ENCODE measurements around the gene EPAS1.
"Not testable (repeated sequence)": the region's sequence is repeated elsewhere in the genome, so short reads cannot be mapped to it uniquely, and the experiment has no call there.

Gene EPAS1

GRCh38 chr2:46392561-46393346 lies 95.5 kb downstream of the EPAS1 start:
- TF ChIP-seq CTCF (conservative IDR thresholded peaks at IDR 0.05; ENCODE audit: low read depth, low read length) = no peak
- H3K4me3 ChIP-seq (ENCODE audit: low read length) = no peak overlapping the region
- DNase-seq (ENCODE audit: low read depth) = no peak

DNA sequence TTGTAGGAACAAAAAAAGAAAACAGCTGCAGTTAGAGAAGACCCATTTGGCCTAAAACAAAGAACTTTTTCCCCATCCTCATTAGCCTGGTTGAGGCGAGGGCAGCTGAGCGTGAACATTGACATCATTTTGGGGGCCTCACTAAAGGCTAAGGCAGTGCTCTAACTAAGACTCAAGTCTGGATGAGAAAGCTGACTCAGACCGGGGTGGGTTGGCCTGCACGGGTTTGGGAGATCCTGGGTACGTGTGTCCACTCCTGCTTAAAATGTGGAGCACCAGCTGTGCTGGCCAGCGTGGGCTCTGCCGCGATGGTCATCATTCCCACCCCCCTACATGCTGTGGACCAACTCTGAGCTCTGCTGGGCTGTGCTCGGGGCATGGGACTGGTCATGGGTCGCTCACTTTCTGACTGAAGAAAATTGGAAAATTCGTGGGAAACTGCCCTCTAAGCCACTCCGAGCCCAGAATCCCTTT lies 96.2 kb downstream of the EPAS1 start:
- H3K4me3 ChIP-seq (ENCODE audit: low read length) = no peak overlapping the region
- TF ChIP-seq CTCF (conservative IDR thresholded peaks at IDR 0.05; ENCODE audit: low read depth, low read length) = no peak
- DNase-seq (ENCODE audit: low read depth) = no peak

DNA sequence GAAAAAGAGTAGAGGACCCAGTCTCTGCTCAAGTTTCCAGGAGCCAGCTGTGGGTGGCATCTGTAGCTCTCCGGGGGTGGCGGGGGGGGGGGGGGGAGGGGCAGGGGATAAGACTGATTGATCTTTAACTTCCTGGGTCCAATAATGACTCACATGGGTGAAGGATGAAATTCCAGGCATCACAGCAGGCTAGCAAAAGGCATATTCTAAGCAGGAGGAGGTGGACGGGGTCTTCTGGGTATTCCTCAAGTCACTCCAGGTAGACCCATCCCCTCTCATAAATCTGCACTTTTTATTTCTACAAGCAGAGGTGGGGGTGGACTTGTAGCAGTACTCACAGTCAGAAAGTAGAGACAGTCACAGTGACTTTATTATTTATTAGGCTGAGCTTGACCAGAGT lies 96.7 kb downstream of the EPAS1 start:
- no peak overlapping the region for H3K4me3 ChIP-seq (ENCODE audit: low read length)
- no peak for TF ChIP-seq CTCF (conservative IDR thresholded peaks at IDR 0.05; ENCODE audit: low read depth, low read length)
- DNase-seq (ENCODE audit: low read depth) = no peak

DNA sequence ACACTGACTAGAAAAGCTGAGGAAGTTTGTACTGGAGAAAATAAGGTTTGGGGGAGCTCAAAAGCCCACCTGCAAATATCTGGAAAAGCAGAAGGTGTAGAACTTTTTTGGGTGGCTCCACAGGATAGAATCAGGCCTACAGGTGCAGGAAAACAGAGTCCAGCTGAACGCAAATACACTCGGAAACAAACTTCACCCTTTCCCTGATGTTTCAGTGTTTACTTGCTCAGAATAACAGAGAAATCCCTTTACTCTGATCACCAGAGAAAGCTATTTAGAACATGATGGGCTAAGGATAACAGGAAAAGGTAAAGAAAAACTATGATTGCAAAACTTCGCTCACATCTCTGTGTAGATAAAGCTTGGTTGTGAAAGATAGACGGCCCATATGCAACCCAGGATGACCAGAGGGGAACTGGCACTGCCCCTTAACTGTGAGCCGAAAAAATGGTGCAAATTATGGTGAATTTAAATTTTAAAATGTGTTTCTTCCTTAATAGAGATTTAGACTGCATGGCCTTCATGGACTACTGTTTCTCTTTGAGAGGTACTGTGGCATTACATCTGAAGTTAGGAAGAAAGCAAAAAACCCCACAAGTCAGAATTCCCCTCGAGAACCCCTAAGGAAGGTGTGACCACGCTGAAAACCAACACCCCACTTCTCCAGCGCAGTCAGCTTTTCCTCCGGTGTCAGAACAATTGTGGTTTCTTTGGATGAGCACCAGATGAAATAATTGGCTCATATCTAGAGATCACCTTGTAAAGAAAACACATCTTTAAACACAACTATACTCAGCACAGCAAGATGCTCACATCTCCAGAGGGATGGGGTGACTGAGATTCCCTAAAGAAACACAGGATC lies 97.7 kb downstream of the EPAS1 start:
- no peak overlapping the region for H3K4me3 ChIP-seq (ENCODE audit: low read length)
- DNase-seq (ENCODE audit: low read depth) = no peak
- TF ChIP-seq CTCF (conservative IDR thresholded peaks at IDR 0.05; ENCODE audit: low read depth, low read length) = no peak

DNA sequence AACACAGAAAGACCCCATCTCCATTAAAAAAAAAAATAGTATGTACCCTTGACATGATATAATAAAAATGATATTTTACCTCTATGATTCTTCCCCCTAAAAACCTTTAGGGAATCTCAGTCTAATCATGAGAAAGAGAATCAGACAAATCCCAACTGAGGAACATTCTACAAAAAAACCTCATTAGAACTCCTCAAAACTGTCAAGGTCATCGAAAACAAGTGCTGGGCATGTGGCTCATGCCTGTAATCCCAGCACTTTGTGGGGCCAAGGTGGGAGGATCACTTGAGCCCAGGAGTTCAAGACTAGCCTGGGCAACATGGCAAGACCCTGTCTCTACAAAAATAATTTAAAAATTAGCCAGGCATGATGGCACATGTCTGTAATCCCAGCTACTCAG lies 98.5 kb downstream of the EPAS1 start:
- not testable (repeated sequence) for H3K4me3 ChIP-seq (ENCODE audit: low read length); DNase-seq (ENCODE audit: low read depth)

DNA sequence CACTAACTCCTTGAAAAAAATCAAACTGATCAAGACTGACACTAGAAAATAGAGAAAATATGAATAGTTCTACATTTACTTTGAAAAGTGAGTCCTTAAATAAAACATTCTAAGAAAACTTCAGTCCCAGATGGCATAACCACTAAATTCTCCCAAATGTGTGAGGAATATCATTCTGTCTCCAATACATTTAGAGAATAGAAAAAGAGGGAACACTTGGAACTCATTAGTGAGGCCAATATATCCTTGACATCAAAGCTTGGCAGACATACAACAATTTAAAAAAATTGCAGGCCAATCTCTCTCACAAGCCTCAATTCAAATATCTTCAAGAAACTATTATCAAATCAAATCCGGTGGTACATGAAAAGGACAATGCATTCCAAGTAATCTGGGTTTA lies 102.8 kb downstream of the EPAS1 start:
- no peak overlapping the region for H3K4me3 ChIP-seq (ENCODE audit: low read length)
- TF ChIP-seq CTCF (conservative IDR thresholded peaks at IDR 0.05; ENCODE audit: low read depth, low read length) = no peak
- no peak for DNase-seq (ENCODE audit: low read depth)

GRCh38 chr2:46402874-46403273 lies 105.7 kb downstream of the EPAS1 start:
- no peak for TF ChIP-seq CTCF (conservative IDR thresholded peaks at IDR 0.05; ENCODE audit: low read depth, low read length)
- no peak overlapping the region for H3K4me3 ChIP-seq (ENCODE audit: low read length)
- DNase-seq (ENCODE audit: low read depth) = no peak

Measured in retinal pigment epithelial cell (primary cell).